Duodenal mucosa (tissue), 2 donors: ENCODE results near the gene KLK15.
A peak's percentile ranks its signal among the peaks of the same experiment; 100 is the strongest.
"Not testable (repeated sequence)": the region's sequence is repeated elsewhere in the genome, so short reads cannot be mapped to it uniquely, and the experiment has no call there.

Source experiments
- H3K27ac ChIP-seq: one replicate; pipeline ENCODE4 v1.7.0; 2013; ENCODE audit warnings: low read depth, low read length
- H3K27me3 ChIP-seq, 2 donors: one replicate each; pipeline ENCODE4 v1.7.0; 2013; ENCODE audit warnings: low read length in 2 of 2, control low read depth in 1 of 2; ENCODE audit not compliant: insufficient read depth in 2 of 2, control insufficient read depth in 1 of 2
- H3K36me3 ChIP-seq, 2 donors: one replicate each; pipeline ENCODE4 v1.7.0; 2013; ENCODE audit warnings: low read length in 2 of 2, control low read depth in 1 of 2; ENCODE audit not compliant: insufficient read depth in 2 of 2, control insufficient read depth in 1 of 2
- H3K4me1 ChIP-seq, 2 donors: one replicate each; pipeline ENCODE4 v1.7.0; 2013; ENCODE audit warnings: low read length in 2 of 2, control low read depth in 1 of 2; ENCODE audit not compliant: insufficient read depth in 2 of 2, control insufficient read depth in 1 of 2
- H3K4me3 ChIP-seq, 2 donors: one replicate each; pipeline ENCODE4 v1.7.0; 2013; ENCODE audit warnings: low read length in 2 of 2, low read depth in 1 of 2
- H3K9ac ChIP-seq, 2 donors: one replicate each; pipeline ENCODE4 v1.7.0; 2013; ENCODE audit warnings: low read length in 2 of 2, low read depth in 1 of 2
- H3K9me3 ChIP-seq, 2 donors: one replicate each; pipeline ENCODE4 v1.7.0; 2013; ENCODE audit warnings: low read length in 2 of 2, control low read depth in 1 of 2; ENCODE audit not compliant: control insufficient read depth in 1 of 2

Gene KLK15

GRCh38 chr19:50812474-50812873 lies 20.9 kb downstream of the KLK15 start:
- H3K9me3 ChIP-seq: no peaks in the 10 kb centered on the region
- no peaks in the 10 kb centered on the region for H3K36me3 ChIP-seq
- peaks cover 9 to 10% of the 10 kb centered on the region in 2 donors for H3K27me3 ChIP-seq
- no peak overlapping the region for H3K4me3 ChIP-seq
- H3K27ac ChIP-seq: no peak overlapping the region
- no peak overlapping the region for H3K9ac ChIP-seq
- H3K4me1 ChIP-seq: no peaks in the 10 kb centered on the region

GRCh38 chr19:50811622-50812238 lies 21.6 kb downstream of the KLK15 start:
- not testable (repeated sequence) for H3K4me3 ChIP-seq, H3K9ac ChIP-seq, H3K27me3 ChIP-seq, H3K4me1 ChIP-seq, H3K27ac ChIP-seq, H3K36me3 ChIP-seq, H3K9me3 ChIP-seq

- no peak overlapping the region for H3K9ac ChIP-seq
- H3K27ac ChIP-seq: no peak overlapping the region
- no peak overlapping the region for H3K4me3 ChIP-seq
- H3K9me3 ChIP-seq: no peaks in the 10 kb centered on the region
- H3K4me1 ChIP-seq: peaks cover 0 to under 1% of the 10 kb centered on the region in 2 donors
- H3K27me3 ChIP-seq: no peaks in the 10 kb centered on the region
- no peaks in the 10 kb centered on the region for H3K36me3 ChIP-seq
Observed at GRCh38 chr19:50808856-50809255, 24.5 kb downstream of the KLK15 start.

GRCh38 chr19:50804420-50805272 lies 28.7 kb downstream of the KLK15 start:
- peak overlapping the region; percentile 84 for H3K27ac ChIP-seq
- peak overlapping the region; percentile 84 to 96 for H3K9ac ChIP-seq
- H3K4me3 ChIP-seq: peak overlapping the region; percentile 94 to 97
- H3K4me1 ChIP-seq: peaks cover 12 to 16% of the 10 kb centered on the region in 2 donors
- no peaks in the 10 kb centered on the region for H3K9me3 ChIP-seq
- H3K36me3 ChIP-seq: peaks cover 6 to 12% of the 10 kb centered on the region in 2 donors
- H3K27me3 ChIP-seq: no peaks in the 10 kb centered on the region

- H3K9ac ChIP-seq: peak overlapping the region; percentile 84 to 96
- H3K4me1 ChIP-seq: peaks cover 12 to 16% of the 10 kb centered on the region in 2 donors
- peak overlapping the region; percentile 84 for H3K27ac ChIP-seq
Observed at GRCh38 chr19:50803633-50804419, 29.5 kb downstream of the KLK15 start.

GRCh38 chr19:50801107-50801506 lies 32.3 kb downstream of the KLK15 start:
- H3K36me3 ChIP-seq: peaks cover 17 to 40% of the 10 kb centered on the region in 2 donors
- no peak overlapping the region for H3K9ac ChIP-seq

More at GRCh38 chr19:50803633-50804419, 29.5 kb downstream of the KLK15 start:
- Histone ChIP-seq H3K36me3 (peaks cover 6 to 19% of the 10 kb centered on the region in 2 donors), H3K9me3 (no peaks in the 10 kb centered on the region), H3K27me3 (no peaks in the 10 kb centered on the region), H3K4me3 (peak overlapping the region; percentile 94 to 97)

GRCh38 chr19:50799547-50799851 lies 33.9 kb downstream of the KLK15 start:
- H3K9ac ChIP-seq: no peak overlapping the region
- H3K27ac ChIP-seq: no peak overlapping the region
- H3K4me3 ChIP-seq: no peak overlapping the region
- no peaks in the 10 kb centered on the region for H3K27me3 ChIP-seq
- H3K9me3 ChIP-seq: no peaks in the 10 kb centered on the region
- H3K4me1 ChIP-seq: peaks cover 12 to 16% of the 10 kb centered on the region in 2 donors
- H3K36me3 ChIP-seq: peaks cover 17 to 40% of the 10 kb centered on the region in 2 donors

More at GRCh38 chr19:50801107-50801506, 32.3 kb downstream of the KLK15 start:
- H3K27me3 ChIP-seq: no peaks in the 10 kb centered on the region
- no peak overlapping the region for H3K27ac ChIP-seq
- no peaks in the 10 kb centered on the region for H3K9me3 ChIP-seq
- no peak overlapping the region for H3K4me3 ChIP-seq
- peaks cover 12 to 16% of the 10 kb centered on the region in 2 donors for H3K4me1 ChIP-seq

- H3K27ac ChIP-seq: no peak overlapping the region
- H3K36me3 ChIP-seq: peaks cover 17 to 40% of the 10 kb centered on the region in 2 donors
- H3K4me1 ChIP-seq: peaks cover 12 to 16% of the 10 kb centered on the region in 2 donors
- no peaks in the 10 kb centered on the region for H3K9me3 ChIP-seq
- no peak overlapping the region for H3K4me3 ChIP-seq
- H3K27me3 ChIP-seq: no peaks in the 10 kb centered on the region
- H3K9ac ChIP-seq: no peak overlapping the region
Observed at GRCh38 chr19:50798659-50799546, 34.5 kb downstream of the KLK15 start.

GRCh38 chr19:50797781-50798658 lies 35.4 kb downstream of the KLK15 start:
- Histone ChIP-seq H3K36me3 (peaks cover 17 to 40% of the 10 kb centered on the region in 2 donors), H3K27ac (no peak overlapping the region), H3K9ac (no peak overlapping the region), H3K9me3 (no peaks in the 10 kb centered on the region), H3K4me1 (peaks cover 5 to 8% of the 10 kb centered on the region in 2 donors), H3K27me3 (no peaks in the 10 kb centered on the region), H3K4me3 (no peak overlapping the region)
